H1 (cell line): Measurements from ENCODE around the gene TBR1. TPM values are rescaled to one million over a fixed set of nuclear protein-coding genes. Genes with fewer than 3 reads are reported as not detected.

Experiments used
- CTCF ChIA-PET: fragments of 300-600 bp; sonication (Branson Sonifier 250); formaldehyde crosslinking; loops from one replicate; lab custom pipeline; 2021; ENCODE audit not compliant: partially characterized antibody; lab: Charles Lee
- POLR2A ChIA-PET: fragments of 300-600 bp; sonication (Branson Sonifier 250); formaldehyde crosslinking; loops from one replicate; lab custom pipeline; 2021; ENCODE audit warnings: inconsistent platforms; ENCODE audit not compliant: partially characterized antibody; lab: Charles Lee
- DNase-seq, 2 experiments: peaks; one replicate each; pipeline versions ENCODE4 v3.0.0 to v3.0.0-alpha.2; 2010 to 2022; ENCODE audit warnings: low spot score in 2 of 2, low read depth in 1 of 2, mixed read lengths in 1 of 2
- FAIRE-seq: peaks from 2 replicates; lab custom pipeline; 2011; peaks lifted over from hg19 to GRCh38; lab: Jason Lieb, UNC
- H2AFZ ChIP-seq: 2 replicates; pipeline ENCODE4 v1.8.1; 2012; ENCODE audit warnings: low read length, inconsistent platforms
- H2AK5ac ChIP-seq: 2 replicates; pipeline ENCODE4 v1.6.1; 2013; ENCODE audit warnings: low read depth, low read length
- H2BK120ac ChIP-seq: replicated peaks from 2 replicates; pipeline ENCODE3; 2013; ENCODE audit warnings: low read depth, low read length, inconsistent platforms
- H2BK12ac ChIP-seq: 2 replicates; pipeline ENCODE4 v1.6.1; 2013; ENCODE audit warnings: low read depth, low read length
- H2BK15ac ChIP-seq: 2 replicates; pipeline ENCODE4 v1.6.1; 2013; ENCODE audit warnings: low read length
- H2BK20ac ChIP-seq: 2 replicates; pipeline ENCODE4 v1.6.1; 2013; ENCODE audit warnings: low read length
- H2BK5ac ChIP-seq: 2 replicates; pipeline ENCODE4 v1.6.1; 2013; ENCODE audit warnings: low read depth, low read length
- H3K14ac ChIP-seq: 2 replicates; pipeline ENCODE4 v1.6.1; 2013; ENCODE audit warnings: inconsistent platforms; ENCODE audit not compliant: insufficient read length
- H3K18ac ChIP-seq: 2 replicates; pipeline ENCODE4 v1.6.1; 2013; ENCODE audit warnings: low read length; ENCODE audit errors: extremely low read depth
- H3K23ac ChIP-seq: 2 replicates; pipeline ENCODE4 v1.6.1; 2013; ENCODE audit warnings: inconsistent platforms; ENCODE audit not compliant: insufficient read length
- H3K23me2 ChIP-seq: 2 replicates; pipeline ENCODE4 v1.6.1; 2013; ENCODE audit warnings: low read depth, low read length
- H3K27ac ChIP-seq: 2 replicates; pipeline ENCODE4 v1.6.1; 2011; ENCODE audit warnings: low read depth, low read length, inconsistent platforms
- H3K27me3 ChIP-seq, 4 experiments: replicated peaks in 1 of 4; 1 replicate in 1 of 4; 2 replicates in 3 of 4; pipeline versions ENCODE4 v1.6.1 to v1.8.1; 2011 to 2013; ENCODE audit warnings: low read length in 3 of 4, mild to moderate bottlenecking in 3 of 4, inconsistent platforms in 2 of 4, mixed read lengths in 2 of 4, moderate library complexity in 1 of 4; ENCODE audit not compliant: control insufficient read depth in 3 of 4, insufficient read depth in 3 of 4; ENCODE audit errors: extremely low read depth in 1 of 4
- H3K36me3 ChIP-seq, 4 experiments: 2 replicates each; pipeline versions ENCODE4 v1.6.1 to v1.8.1; 2011 to 2013; ENCODE audit warnings: mild to moderate bottlenecking in 4 of 4, low read length in 3 of 4, moderate library complexity in 2 of 4, control low read depth in 1 of 4, inconsistent platforms in 1 of 4; ENCODE audit not compliant: insufficient read depth in 4 of 4, control insufficient read depth in 2 of 4
- H3K4ac ChIP-seq: replicated peaks from 2 replicates; pipeline ENCODE3; 2013; ENCODE audit warnings: low read length, low read depth, mixed read lengths, inconsistent platforms; ENCODE audit not compliant: insufficient read length
- H3K4me1 ChIP-seq, 4 experiments: replicated peaks in 1 of 4; 1 replicate in 1 of 4; 2 replicates in 3 of 4; pipeline versions ENCODE4 v1.6.1 to v1.8.1; 2011 to 2013; ENCODE audit warnings: low read length in 3 of 4, inconsistent platforms in 2 of 4, mixed read lengths in 1 of 4; ENCODE audit not compliant: insufficient read depth in 4 of 4, control insufficient read depth in 3 of 4
- H3K4me2 ChIP-seq, 2 experiments: 2 replicates each; pipeline versions ENCODE4 v1.6.1 to v1.8.1; 2011 to 2013; ENCODE audit warnings: low read depth in 2 of 2, low read length in 2 of 2, control low read depth in 1 of 2, inconsistent platforms in 1 of 2, mild to moderate bottlenecking in 1 of 2; ENCODE audit not compliant: insufficient read depth in 1 of 2
- H3K4me3 ChIP-seq, 4 experiments: fragments of 200-600, 300-600 bp in 1 of 4; sonication (generic), shearing (Covaris generic), sonication (Bioruptor Twin) in 1 of 4; 2 replicates each; pipeline versions ENCODE4 v1.5.1 to v1.8.1; 2011 to 2016; ENCODE audit warnings: low read length in 4 of 4, low read depth in 3 of 4, control low read depth in 2 of 4, inconsistent platforms in 2 of 4, mild to moderate bottlenecking in 2 of 4, mixed read lengths in 1 of 4, moderate library complexity in 1 of 4; ENCODE audit not compliant: insufficient read depth in 2 of 4; ENCODE audit errors: extremely low read depth in 1 of 4
- H3K56ac ChIP-seq: replicated peaks from 2 replicates; pipeline ENCODE3; 2013; ENCODE audit warnings: low read depth, mild to moderate bottlenecking, mixed read lengths, low read length, inconsistent platforms; ENCODE audit not compliant: insufficient read length
- H3K79me1 ChIP-seq: 2 replicates; pipeline ENCODE4 v1.6.1; 2013; ENCODE audit warnings: low read depth, low read length, control low read depth
- H3K79me2 ChIP-seq, 2 experiments: 2 replicates each; pipeline versions ENCODE4 v1.6.1 to v1.8.1; 2012 to 2013; ENCODE audit warnings: low read length in 2 of 2, mild to moderate bottlenecking in 2 of 2, inconsistent platforms in 1 of 2; ENCODE audit not compliant: insufficient read depth in 2 of 2, control insufficient read depth in 1 of 2
- H3K9ac ChIP-seq, 4 experiments: replicated peaks in 1 of 4; 1 replicate in 1 of 4; 2 replicates in 3 of 4; pipeline versions ENCODE4 v1.6.1 to v1.8.1; 2011 to 2013; ENCODE audit warnings: low read depth in 3 of 4, low read length in 3 of 4, control low read depth in 2 of 4, mild to moderate bottlenecking in 2 of 4, moderate library complexity in 2 of 4, inconsistent platforms in 1 of 4; ENCODE audit errors: extremely low read depth in 1 of 4
- H3K9me3 ChIP-seq, 2 experiments: 2 replicates each; pipeline versions ENCODE4 v1.6.1 to v1.8.1; 2012 to 2013; ENCODE audit warnings: mild to moderate bottlenecking in 2 of 2, moderate library complexity in 2 of 2, control low read depth in 1 of 2, inconsistent platforms in 1 of 2, low read depth in 1 of 2, low read length in 1 of 2, mixed read lengths in 1 of 2; ENCODE audit not compliant: insufficient read depth in 2 of 2
- H4K20me1 ChIP-seq, 2 experiments: replicated peaks in 1 of 2; 2 replicates each; pipeline versions ENCODE3 to v1.8.1; 2011 to 2013; ENCODE audit warnings: inconsistent platforms in 2 of 2, low read length in 2 of 2, mild to moderate bottlenecking in 1 of 2; ENCODE audit not compliant: insufficient read depth in 2 of 2, control insufficient read depth in 1 of 2
- H4K5ac ChIP-seq: 2 replicates; pipeline ENCODE4 v1.6.1; 2013; ENCODE audit warnings: low read length, low read depth, mixed read lengths, inconsistent platforms; ENCODE audit not compliant: insufficient read length
- H4K8ac ChIP-seq: 2 replicates; pipeline ENCODE4 v1.8.0; 2013; ENCODE audit warnings: mild to moderate bottlenecking, moderate library complexity, low read length, inconsistent platforms; ENCODE audit not compliant: insufficient read depth; ENCODE audit errors: extremely low read depth
- H4K91ac ChIP-seq: replicated peaks from 2 replicates; pipeline ENCODE3; 2013; ENCODE audit warnings: low read length, mixed read lengths, inconsistent platforms; ENCODE audit not compliant: insufficient read length
- ASH2L ChIP-seq: fragments of 200-600, 300-600 bp; sonication (generic); IDR thresholded peaks from one replicate; pipeline ENCODE4 v1.7.1; 2017; ENCODE audit warnings: low read length
- CTBP2 ChIP-seq: IDR thresholded peaks from 2 replicates; pipeline ENCODE4 v1.7.0; 2011; ENCODE audit warnings: borderline replicate concordance, mild to moderate bottlenecking, moderate library complexity, mixed read lengths, low read length; ENCODE audit not compliant: insufficient read depth, insufficient read length
- GTF2F1 ChIP-seq: IDR thresholded peaks from 2 replicates; pipeline ENCODE4 v1.6.1; 2012; ENCODE audit warnings: low read depth, low read length, improper control_type of control experiment, borderline replicate concordance
- HDAC2 ChIP-seq, 2 experiments: fragments of 300-600 bp in 1 of 2; sonication (generic) in 1 of 2; IDR thresholded peaks; 2 replicates each; pipeline ENCODE4 v1.6.1; 2011 to 2012; ENCODE audit warnings: low read depth in 2 of 2, low read length in 2 of 2, mild to moderate bottlenecking in 2 of 2, moderate library complexity in 2 of 2, borderline replicate concordance in 1 of 2, inconsistent platforms in 1 of 2
- KDM1A ChIP-seq: fragments of 200-600, 300-600 bp; sonication (generic); IDR thresholded peaks from 2 replicates; pipeline ENCODE4 v1.7.1; 2016; ENCODE audit warnings: mild to moderate bottlenecking, low read length, borderline replicate concordance
- RNF2 ChIP-seq: fragments of 200-900, 300-1000 bp; sonication (generic); IDR thresholded peaks from 2 replicates; pipeline ENCODE4 v1.7.1; 2016; ENCODE audit warnings: borderline replicate concordance, low read depth, mild to moderate bottlenecking, antibody characterized with exemption, low read length; ENCODE audit not compliant: poor library complexity, severe bottlenecking; ENCODE audit errors: missing control alignments
- SP2 ChIP-seq: IDR thresholded peaks from 2 replicates; pipeline ENCODE4 v1.6.1; 2012; ENCODE audit warnings: mild to moderate bottlenecking, low read length, inconsistent platforms
- TAF7 ChIP-seq: optimal IDR thresholded peaks from 2 replicates; pipeline ENCODE3; 2011; ENCODE audit warnings: low read depth, mild to moderate bottlenecking, inconsistent platforms, low read length, moderate library complexity, borderline replicate concordance
- YY1 ChIP-seq: IDR thresholded peaks from 2 replicates; pipeline ENCODE4 v1.6.1; 2011; ENCODE audit warnings: low read depth, mild to moderate bottlenecking, low read length
- WGBS, 2 experiments: shearing (Covaris generic) in 1 of 2; methylation state at CpG; one replicate each; pipeline versions ENCODE4 v1.1.6 to v1.1.7; 2013 to 2015; ENCODE audit warnings: low lambda C conversion rate in 2 of 2, mixed read lengths in 2 of 2, inconsistent platforms in 1 of 2, low coverage in 1 of 2, missing lambda C conversion rate in 1 of 2; ENCODE audit not compliant: insufficient replicate concordance in 2 of 2, insufficient coverage in 1 of 2, insufficient read length in 1 of 2; ENCODE audit errors: extremely low coverage in 1 of 2, missing lambda C conversion rate in 1 of 2; 5-methylcytosine and 5-hydroxymethylcytosine counted together
- polyA plus RNA-seq, 7 experiments: library from polyadenylated mRNA; depleted of rRNA in 3 of 7; stranded (reverse) in 5 of 7; unstranded in 2 of 7; fragments of >200 nt in 5 of 7; fragments of 200-250 nt in 2 of 7; gene quantifications; 1 replicate in 5 of 7; 2 replicates in 1 of 7; 4 replicates in 1 of 7; pipeline versions ENCODE4 v1.2.1 to v1.2.3, GENCODE V29; 2011 to 2013; ENCODE audit warnings: missing spikeins in 2 of 7, mixed read lengths in 2 of 7
- total RNA-seq: library from RNA; stranded (reverse); fragmentation: NEBNext Ultra II Directional; extraction: Animal tissue kit (Norgen Biotek cat#: 25700); gene quantifications from 2 replicates; pipeline ENCODE4 v1.2.1, GENCODE V29; 2021

TBR1 gene
- total and polyA plus RNA-seq, 2 of the 8 experiments (the other 6 are each of a cell fraction or from before 2014, with no cell fraction given) = not detected

DNA sequence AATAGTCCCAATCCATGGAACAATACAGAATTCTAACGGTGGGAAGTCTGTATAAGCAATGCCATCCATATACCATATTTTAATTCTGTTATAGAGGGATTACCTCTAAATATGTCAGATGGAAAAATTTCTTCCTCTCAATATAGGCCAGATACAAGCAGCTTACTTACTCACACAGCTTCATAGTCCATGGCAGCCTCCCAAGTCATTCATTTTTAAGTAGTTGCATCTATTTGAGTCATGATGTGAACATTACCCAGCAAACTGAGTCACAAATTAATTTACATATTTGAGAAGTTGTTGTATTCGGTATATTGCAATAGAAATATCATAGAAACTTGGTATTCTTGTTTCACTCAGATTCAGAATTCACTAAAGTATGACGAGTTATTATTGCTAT lies 20.3 kb downstream of the TBR1 start:
- H3K27ac ChIP-seq = no peak overlapping the region
- no peak overlapping the region for H2BK15ac ChIP-seq
- H4K8ac ChIP-seq = no peak overlapping the region
- ChIA-PET CTCF (no interaction called here), POLR2A (no interaction called here)
- no peak overlapping the region for H3K23ac ChIP-seq
- no peak overlapping the region for H3K4me2 ChIP-seq
- no peaks in the 10 kb centered on the region for H3K79me2 ChIP-seq
- H3K36me3 ChIP-seq = no peaks in the 10 kb centered on the region
- TF ChIP-seq SP2 (no peak), GTF2F1 (no peak), YY1 (no peak), CTBP2 (no peak), ASH2L (no peak), RNF2 (no peak), KDM1A (no peak), HDAC2 (IDR thresholded peaks at IDR 0.05; ENCODE audit: borderline replicate concordance in 1 of 2, low read depth in 2 of 2, low read length in 2 of 2) (no peak), TAF7 (no peak)
- no peaks in the 10 kb centered on the region for H3K9me3 ChIP-seq
- H3K27me3 ChIP-seq = no peaks in the 10 kb centered on the region
- FAIRE-seq (no peak), DNase-seq (no peak)
- WGBS, 2 experiments = 81% methylated on average over 3 of the region's 3 CpGs; no CpG with 5 or more reads in 1 of the 2 experiments
- no peak overlapping the region for H2BK20ac ChIP-seq
- H3K9ac ChIP-seq = no peak overlapping the region
- no peak overlapping the region for H2AFZ ChIP-seq
- no peaks in the 10 kb centered on the region for H3K4me1 ChIP-seq
- H2BK12ac ChIP-seq = no peak overlapping the region
- H3K14ac ChIP-seq = no peak overlapping the region
- H3K23me2 ChIP-seq = no peaks in the 10 kb centered on the region; the same call in 1 of the 2 replicates
- H3K4ac ChIP-seq = no peak overlapping the region
- H4K5ac ChIP-seq = no peak overlapping the region
- no peak overlapping the region for H3K4me3 ChIP-seq
- H2AK5ac ChIP-seq = no peak overlapping the region
- H2BK5ac ChIP-seq = no peak overlapping the region
- no peaks in the 10 kb centered on the region for H4K20me1 ChIP-seq
- H3K18ac ChIP-seq = no peak overlapping the region
- no peaks in the 10 kb centered on the region for H3K79me1 ChIP-seq
- no peak overlapping the region for H4K91ac ChIP-seq
- H3K56ac ChIP-seq = no peak overlapping the region
- H2BK120ac ChIP-seq = no peak overlapping the region
